Thoracic aorta (tissue), 2 donors: ENCODE results near the gene NCOA6. TPM values are rescaled to one million over a fixed set of nuclear protein-coding genes. Genes with fewer than 3 reads are reported as not detected.

Source experiments
- ATAC-seq: fragments of 150-250 bp; one replicate; pipeline ENCODE4 v1.8.0; 2017; ENCODE audit warnings: low read depth; ENCODE audit not compliant: insufficient number of reproducible peaks, low FRiP score
- DNase-seq: peaks from one replicate; pipeline ENCODE4 v3.0.0-alpha.2; 2020; ENCODE audit warnings: low spot score
- H3K27ac ChIP-seq, 2 donors: fragments of 200-600 bp; sonication (generic); 1 replicate in 1 of 2; 2 replicates in 1 of 2; pipeline ENCODE4 v1.5.1; 2016; ENCODE audit warnings: mild to moderate bottlenecking in 2 of 2, moderate library complexity in 2 of 2
- H3K27me3 ChIP-seq: fragments of 200-600 bp; sonication (generic); replicated peaks from 2 replicates; pipeline ENCODE4 v1.6.0; 2016; ENCODE audit warnings: mild to moderate bottlenecking; ENCODE audit not compliant: insufficient read depth
- H3K36me3 ChIP-seq: fragments of 200-600 bp; sonication (generic); one replicate; pipeline ENCODE4 v1.5.1; 2016
- H3K4me1 ChIP-seq, 2 donors: fragments of 200-600 bp; sonication (generic); 1 replicate in 1 of 2; 2 replicates in 1 of 2; pipeline versions ENCODE4 v1.5.1 to v1.6.0; 2016; ENCODE audit warnings: low read depth in 2 of 2, mild to moderate bottlenecking in 1 of 2; ENCODE audit not compliant: control insufficient read depth in 1 of 2
- H3K4me3 ChIP-seq: fragments of 200-600 bp; sonication (generic); 2 replicates; pipeline ENCODE4 v1.5.1; 2016; ENCODE audit warnings: mild to moderate bottlenecking
- H3K9me3 ChIP-seq: fragments of 200-600 bp; sonication (generic); 2 replicates; pipeline ENCODE4 v1.5.1; 2016
- CTCF ChIP-seq: fragments of 200-600 bp; sonication (generic); IDR thresholded peaks from one replicate; pipeline ENCODE4 v1.5.1; 2019; ENCODE audit warnings: antibody characterized with exemption
- total RNA-seq, 2 donors: library from RNA; depleted of rRNA; stranded (reverse); fragments of >200 nt; gene quantifications; one replicate each; pipeline versions ENCODE4 v1.1.0 to v1.2.3, GENCODE V29; 2016

The NCOA6 gene
- total RNA-seq, 2 donors from 2014 or later, result 14.8 to 21.4 TPM

GRCh38 chr20:34744847-34745246, 80.6 kb downstream of the NCOA6 start:
- peaks cover 33% of the 10 kb centered on the region for H3K36me3 ChIP-seq
- no peak for ATAC-seq

GRCh38 chr20:34744340-34744739, 81.1 kb downstream of the NCOA6 start:
- Histone ChIP-seq H3K27ac (no peak overlapping the region), H3K4me1 (no peaks in the 10 kb centered on the region), H3K4me3 (no peak overlapping the region), H3K9me3 (no peaks in the 10 kb centered on the region), H3K36me3 (peaks cover 28% of the 10 kb centered on the region), H3K27me3 (no peaks in the 10 kb centered on the region)
- ATAC-seq, result no peak
- no peak for TF ChIP-seq CTCF
- DNase-seq, result no peak

More at GRCh38 chr20:34744847-34745246, 80.6 kb downstream of the NCOA6 start:
- no peaks in the 10 kb centered on the region for H3K9me3 ChIP-seq
- TF ChIP-seq CTCF, result no peak
- no peak for DNase-seq
- H3K27me3 ChIP-seq, result no peaks in the 10 kb centered on the region
- no peak overlapping the region for H3K4me3 ChIP-seq
- H3K27ac ChIP-seq, result no peak overlapping the region
- H3K4me1 ChIP-seq, result no peaks in the 10 kb centered on the region

- ATAC-seq, result no peak
- Histone ChIP-seq H3K4me1 (no peaks in the 10 kb centered on the region), H3K27ac (no peak overlapping the region), H3K9me3 (no peaks in the 10 kb centered on the region), H3K36me3 (peaks cover 18% of the 10 kb centered on the region), H3K4me3 (no peak overlapping the region), H3K27me3 (no peaks in the 10 kb centered on the region)
- TF ChIP-seq CTCF, result no peak
- no peak for DNase-seq
Observed at GRCh38 chr20:34743039-34743438, 82.4 kb downstream of the NCOA6 start.

GRCh38 chr20:34736106-34736735, 89.2 kb downstream of the NCOA6 start:
- no peak for TF ChIP-seq CTCF
- ATAC-seq (no peak), DNase-seq (no peak)
- Histone ChIP-seq H3K36me3 (peaks cover 21% of the 10 kb centered on the region), H3K4me3 (no peak overlapping the region), H3K4me1 (no peaks in the 10 kb centered on the region), H3K27ac (no peak overlapping the region), H3K9me3 (no peaks in the 10 kb centered on the region), H3K27me3 (no peaks in the 10 kb centered on the region)

GRCh38 chr20:34732523-34732922, 92.9 kb downstream of the NCOA6 start:
- DNase-seq (no peak), ATAC-seq (no peak)
- Histone ChIP-seq H3K27ac (no peak overlapping the region), H3K9me3 (no peaks in the 10 kb centered on the region), H3K4me1 (no peaks in the 10 kb centered on the region), H3K27me3 (no peaks in the 10 kb centered on the region), H3K36me3 (peaks cover 29% of the 10 kb centered on the region), H3K4me3 (no peak overlapping the region)
- no peak for TF ChIP-seq CTCF
